ENCODE measurements around the gene GABRA4.

GABRA4 gene

DNA sequence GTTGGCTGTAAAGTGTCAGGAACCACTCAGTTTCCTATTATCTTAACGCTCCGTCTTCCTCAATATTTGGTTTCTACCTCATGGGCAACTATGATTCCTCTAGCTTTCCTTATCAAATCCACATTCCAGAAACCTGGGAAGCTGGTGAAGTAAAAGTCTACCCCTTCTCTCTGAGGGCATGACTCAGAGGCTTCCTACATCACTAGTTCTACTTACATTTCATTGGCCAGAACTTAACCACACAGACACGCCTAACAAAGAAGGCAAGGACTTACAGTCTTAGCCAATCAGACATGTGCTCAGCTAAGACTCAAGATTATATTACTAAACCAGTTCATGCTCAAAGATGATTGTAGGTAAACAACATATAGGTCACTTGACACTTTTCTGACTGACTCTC, 114.7 kb downstream of the GABRA4 start:
- no peak for DNase-seq (ENCODE audit: low read depth)
- no peak overlapping the region for H3K4me3 ChIP-seq (replicated peaks; ENCODE audit: low read depth, low read length)
- TF ChIP-seq, protein P1, sequence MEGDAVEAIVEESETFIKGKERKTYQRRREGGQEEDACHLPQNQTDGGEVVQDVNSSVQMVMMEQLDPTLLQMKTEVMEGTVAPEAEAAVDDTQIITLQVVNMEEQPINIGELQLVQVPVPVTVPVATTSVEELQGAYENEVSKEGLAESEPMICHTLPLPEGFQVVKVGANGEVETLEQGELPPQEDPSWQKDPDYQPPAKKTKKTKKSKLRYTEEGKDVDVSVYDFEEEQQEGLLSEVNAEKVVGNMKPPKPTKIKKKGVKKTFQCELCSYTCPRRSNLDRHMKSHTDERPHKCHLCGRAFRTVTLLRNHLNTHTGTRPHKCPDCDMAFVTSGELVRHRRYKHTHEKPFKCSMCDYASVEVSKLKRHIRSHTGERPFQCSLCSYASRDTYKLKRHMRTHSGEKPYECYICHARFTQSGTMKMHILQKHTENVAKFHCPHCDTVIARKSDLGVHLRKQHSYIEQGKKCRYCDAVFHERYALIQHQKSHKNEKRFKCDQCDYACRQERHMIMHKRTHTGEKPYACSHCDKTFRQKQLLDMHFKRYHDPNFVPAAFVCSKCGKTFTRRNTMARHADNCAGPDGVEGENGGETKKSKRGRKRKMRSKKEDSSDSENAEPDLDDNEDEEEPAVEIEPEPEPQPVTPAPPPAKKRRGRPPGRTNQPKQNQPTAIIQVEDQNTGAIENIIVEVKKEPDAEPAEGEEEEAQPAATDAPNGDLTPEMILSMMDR (IDR thresholded peaks at IDR 0.05; ENCODE audit: low read length, missing control alignments), result no peak

DNA sequence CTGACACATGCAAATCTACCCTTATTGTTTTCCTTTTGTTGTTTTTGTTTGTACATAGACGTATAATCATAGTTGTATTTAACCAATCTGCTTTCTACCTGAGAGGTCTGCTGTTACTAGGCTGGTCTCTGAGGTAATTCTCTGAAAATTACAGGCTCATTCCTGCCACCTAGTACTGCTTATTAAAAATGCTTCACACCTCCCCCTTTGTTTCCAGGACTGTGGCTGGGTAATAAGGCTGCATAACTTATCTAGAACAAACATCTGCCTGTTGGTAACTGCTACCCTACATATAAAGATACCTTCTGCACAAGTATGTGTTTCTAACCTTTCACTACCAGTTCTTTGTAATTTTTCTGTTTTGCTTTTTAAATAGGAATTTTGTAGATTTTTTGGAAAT, 118.6 kb downstream of the GABRA4 start:
- no peak for DNase-seq (ENCODE audit: low read depth)
- H3K4me3 ChIP-seq (replicated peaks; ENCODE audit: low read depth, low read length), result no peak overlapping the region
- TF ChIP-seq, protein P1 (IDR thresholded peaks at IDR 0.05; ENCODE audit: low read length, missing control alignments), result no peak

DNA sequence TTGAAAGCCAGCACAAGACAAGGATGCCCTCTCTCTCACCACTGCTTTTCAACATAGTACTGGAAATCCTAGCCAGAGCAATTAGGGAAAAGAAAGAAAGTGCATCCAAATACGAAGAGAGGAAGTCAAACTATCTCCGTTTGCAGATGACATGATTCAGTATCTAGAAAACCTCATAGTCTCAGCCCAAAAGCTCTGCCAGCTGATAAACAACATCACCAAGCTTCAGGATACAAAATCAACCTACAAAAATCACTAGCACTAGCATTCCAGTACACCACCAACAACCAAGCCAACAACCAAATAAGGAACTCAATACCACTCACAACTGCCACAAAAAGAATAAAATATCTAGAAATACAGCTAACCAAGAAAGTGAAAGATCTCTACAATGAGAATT, 123.0 kb downstream of the GABRA4 start:
- DNase-seq (ENCODE audit: low read depth), result no peak
- H3K4me3 ChIP-seq (replicated peaks; ENCODE audit: low read depth, low read length), result no peak overlapping the region
- TF ChIP-seq, protein P1 (IDR thresholded peaks at IDR 0.05; ENCODE audit: low read length, missing control alignments), result no peak

Data from fibroblast of pulmonary artery (primary cell).